Ramos (cell line): ENCODE data around the gene NPLOC4.
"Not testable (repeated sequence)": the region's sequence is repeated elsewhere in the genome, so short reads cannot be mapped to it uniquely, and the experiment has no call there.

Experiments used
- in situ Hi-C: fragments of 300-500 bp; cut with MboI; formaldehyde crosslinking; loops from one replicate; pipeline ENCODE4 v1.14.3; 2022; ENCODE audit warnings: low sequenced_read_pairs; ENCODE audit not compliant: unreplicated experiment

Gene NPLOC4

DNA sequence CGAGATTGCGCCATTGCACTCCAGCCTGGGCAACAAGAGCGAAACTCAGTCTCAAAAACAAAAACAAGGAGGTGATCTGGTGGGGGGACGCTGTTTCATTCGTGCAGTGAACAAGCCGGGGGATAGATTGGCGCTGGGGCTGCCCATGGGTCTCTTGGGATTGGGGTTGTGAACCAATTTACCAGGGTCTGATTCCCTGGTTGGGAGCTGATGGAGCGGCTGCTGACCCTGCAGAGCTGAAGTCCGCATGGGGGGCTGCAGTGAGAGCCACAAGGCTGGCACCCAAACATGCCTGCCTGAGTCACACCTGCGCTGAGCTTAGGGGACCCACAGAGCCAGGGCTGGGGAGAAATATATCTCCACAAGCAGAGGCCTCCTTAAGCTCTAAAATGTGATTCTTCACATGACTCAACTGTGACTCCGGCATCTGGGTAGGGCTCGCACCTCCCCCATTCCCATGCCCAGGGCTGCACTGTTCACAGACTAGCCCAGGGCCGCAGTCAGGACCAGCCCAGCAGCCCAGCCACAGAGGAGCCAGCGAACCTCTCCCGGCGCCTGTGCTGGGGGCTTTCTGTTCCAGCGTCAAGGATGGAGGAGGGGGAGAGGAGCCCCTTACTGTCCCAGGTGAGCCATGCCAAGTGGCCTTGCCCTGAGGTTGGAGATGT, 5.0 kb upstream of the NPLOC4 start:
- in situ Hi-C loops = no loop called here

DNA sequence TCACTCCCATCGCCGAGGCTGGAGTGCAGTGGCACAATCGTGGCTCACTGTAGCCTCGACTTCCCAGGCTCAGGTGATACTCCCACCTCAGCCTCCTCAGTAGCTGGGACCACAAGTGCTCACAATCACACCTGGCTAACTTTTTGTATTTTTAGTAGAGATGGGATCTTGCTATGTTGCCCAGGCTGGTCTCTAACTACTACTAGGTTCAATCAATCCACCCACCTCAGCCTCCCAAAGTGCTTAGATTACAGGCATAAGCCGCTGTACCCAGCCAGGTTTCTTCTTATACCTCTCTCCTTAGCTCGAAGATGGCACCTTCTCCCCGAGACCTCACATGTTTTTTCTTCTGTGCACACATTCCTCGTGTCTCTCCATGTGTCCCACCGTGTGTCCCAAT, 3.1 kb upstream of the NPLOC4 start:
- in situ Hi-C loops = no loop called here

DNA sequence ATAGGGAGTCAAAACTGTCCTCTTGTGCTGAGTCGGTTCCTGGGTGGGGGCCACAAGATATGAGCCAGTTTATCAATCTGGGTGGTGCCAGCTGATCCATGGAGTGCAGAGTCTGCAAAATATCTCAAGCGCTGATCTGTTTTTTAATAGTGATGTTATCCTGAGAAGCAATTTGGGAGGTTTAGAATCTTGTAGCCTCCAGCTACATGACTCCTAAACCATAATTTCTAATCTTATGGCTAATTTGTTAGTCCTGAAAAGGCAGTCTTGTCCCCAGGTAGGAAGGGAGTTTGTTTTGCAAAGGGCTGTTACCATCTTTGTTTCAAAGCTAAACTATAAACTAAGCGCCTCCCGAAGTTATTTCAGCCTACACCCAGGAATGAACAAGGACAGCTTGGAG, 1.8 kb upstream of the NPLOC4 start:
- in situ Hi-C loops = no loop called here

GRCh38 chr17:81635973-81636504, 873 bp downstream of the NPLOC4 start:
- in situ Hi-C loops = no loop called here

GRCh38 chr17:81635431-81635830, 1.5 kb downstream of the NPLOC4 start:
- in situ Hi-C loops = no loop called here

DNA sequence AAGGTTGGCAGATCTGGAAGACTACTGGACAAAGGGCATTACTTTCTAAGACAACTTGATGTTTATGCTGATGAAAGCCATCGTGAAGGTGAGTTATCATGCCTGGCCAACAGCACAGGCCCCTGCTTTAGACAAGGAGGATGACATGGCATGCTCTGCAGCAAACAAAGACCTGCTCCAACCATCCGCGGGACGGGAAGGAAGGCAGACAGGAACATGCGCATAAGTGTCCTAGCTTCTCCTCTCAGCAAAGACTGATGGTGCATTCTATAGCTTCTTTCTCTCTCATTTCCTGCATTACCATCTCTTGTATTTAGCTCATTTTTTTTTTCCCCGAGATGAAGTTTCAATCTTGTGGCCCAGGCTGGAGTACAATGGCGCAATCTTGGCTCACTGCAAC, 5.4 kb downstream of the NPLOC4 start:
- in situ Hi-C loops = no loop called here

GRCh38 chr17:81630274-81630673, 6.6 kb downstream of the NPLOC4 start:
- in situ Hi-C loops = no loop called here

- in situ Hi-C loops = no loop called here
Measured at GRCh38 chr17:81621494-81622130, 15.3 kb downstream of the NPLOC4 start.

- in situ Hi-C loops = not testable (repeated sequence)
Measured at GRCh38 chr17:81618307-81618706, 18.6 kb downstream of the NPLOC4 start.

DNA sequence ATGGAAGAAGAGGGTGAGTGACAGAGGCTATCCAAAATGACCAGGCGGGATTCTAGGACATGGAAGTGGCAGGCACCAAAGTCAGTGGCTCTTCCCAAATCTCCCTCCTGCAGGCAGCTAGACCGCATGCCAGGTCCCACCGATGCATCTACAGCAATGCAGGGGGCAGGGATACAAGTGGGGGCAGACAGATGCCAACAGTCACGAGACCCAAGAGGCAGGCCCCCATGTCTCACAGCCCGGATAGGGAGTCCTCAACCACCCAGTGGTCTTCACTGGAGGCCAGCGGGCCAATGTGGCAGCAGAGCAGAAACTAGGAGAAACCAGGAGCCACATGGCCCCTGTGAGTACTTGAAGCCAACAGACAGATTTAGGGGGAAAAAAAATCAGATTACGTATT, 20.0 kb downstream of the NPLOC4 start:
- in situ Hi-C loops = no loop called here

- in situ Hi-C loops = no loop called here
Measured at GRCh38 chr17:81615401-81615930, 21.4 kb downstream of the NPLOC4 start.

- in situ Hi-C loops = no loop called here
Measured at GRCh38 chr17:81612172-81612970, 24.5 kb downstream of the NPLOC4 start.

DNA sequence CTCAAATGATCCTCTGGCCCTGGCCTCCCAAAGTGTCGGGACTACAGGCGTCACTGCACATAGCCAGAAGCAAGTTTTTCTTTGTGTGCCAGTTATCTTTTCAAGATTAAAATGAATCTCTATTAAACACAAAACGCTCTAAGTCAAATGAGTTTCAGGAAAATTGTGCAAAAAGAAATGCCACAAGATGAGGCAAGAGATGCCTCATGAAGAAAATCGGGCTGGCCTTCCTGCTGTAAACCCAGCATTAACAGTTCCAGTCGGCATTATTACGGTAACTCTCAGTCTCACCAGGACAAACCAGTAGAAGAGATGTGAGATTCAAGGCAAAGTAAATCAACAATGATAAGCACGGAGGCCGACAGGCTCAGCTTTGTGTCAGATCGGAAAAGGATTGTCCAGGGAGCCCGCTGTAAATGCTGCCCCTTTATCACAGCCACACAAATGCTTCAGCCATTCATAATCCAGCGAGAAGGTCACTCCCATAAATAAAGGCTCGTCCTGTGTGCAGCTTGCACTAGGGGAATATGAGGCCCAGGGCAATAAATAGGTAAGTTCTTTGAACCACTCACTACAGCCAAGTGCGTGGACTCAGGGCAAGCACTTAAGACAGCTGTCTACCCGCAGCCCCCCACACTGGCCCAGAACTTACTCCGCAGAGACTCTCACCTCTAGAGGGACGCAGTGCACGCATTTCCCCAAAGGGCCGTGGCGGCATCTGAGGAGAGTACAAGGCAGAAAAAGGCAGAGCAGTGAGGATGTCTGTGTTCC, 27.2 kb downstream of the NPLOC4 start:
- in situ Hi-C loops = loop anchor here (10.0 kb wide), 1 partner anchor 355 kb away; no protein-coding TSS in a partner anchor

- in situ Hi-C loops = loop anchor here (10.0 kb wide), 1 partner anchor 354 kb away; no protein-coding TSS in a partner anchor
Measured at GRCh38 chr17:81608605-81609004, 28.3 kb downstream of the NPLOC4 start.

DNA sequence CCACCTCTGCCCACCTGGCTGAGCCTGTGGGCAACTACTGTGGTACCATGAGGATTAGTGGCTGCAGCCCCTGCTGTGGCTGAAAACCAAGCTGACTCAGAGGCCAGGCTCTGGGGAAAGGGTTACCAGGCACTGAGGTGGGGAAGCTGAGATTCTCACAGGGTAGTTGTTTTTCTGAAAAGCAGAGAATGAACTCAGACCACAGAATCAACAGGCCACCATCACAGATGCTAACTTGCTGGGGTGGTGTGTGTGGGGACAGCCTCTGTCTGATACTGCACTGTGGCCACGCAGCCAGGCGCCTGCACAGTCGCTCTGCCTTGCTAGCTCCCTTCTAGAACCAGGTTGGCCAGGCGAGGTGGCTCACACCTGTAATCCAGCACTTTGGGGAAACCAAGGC, 28.8 kb downstream of the NPLOC4 start:
- in situ Hi-C loops = loop anchor here (10.0 kb wide), 1 partner anchor 353 kb away; no protein-coding TSS in a partner anchor

DNA sequence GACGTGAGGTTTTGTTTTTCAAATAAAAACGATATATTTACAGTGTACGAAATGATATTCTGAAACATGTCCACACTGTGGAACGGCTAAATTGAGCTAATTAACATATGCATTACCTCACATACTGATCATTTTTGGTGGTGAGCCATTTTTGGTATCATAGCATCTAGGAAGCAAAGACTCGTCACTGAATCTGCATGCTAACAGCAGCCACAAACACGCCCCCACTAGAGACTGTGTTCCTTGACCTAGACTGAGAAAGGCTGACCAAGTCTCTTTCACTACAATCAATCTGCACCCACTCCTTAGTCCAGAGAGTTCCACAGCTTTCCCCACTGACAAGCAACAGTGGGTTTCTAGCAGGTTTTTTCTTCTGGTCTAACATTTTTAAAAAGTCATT, 29.5 kb downstream of the NPLOC4 start:
- in situ Hi-C loops = loop anchor here (10.0 kb wide), 1 partner anchor 353 kb away; no protein-coding TSS in a partner anchor

- in situ Hi-C loops = loop anchor here (10.0 kb wide), 1 partner anchor 349 kb away; no protein-coding TSS in a partner anchor
Measured at GRCh38 chr17:81603846-81604610, 32.9 kb downstream of the NPLOC4 start.

- in situ Hi-C loops = loop anchor here (10.0 kb wide), 1 partner anchor 347 kb away; no protein-coding TSS in a partner anchor
Measured at GRCh38 chr17:81601525-81602120, 35.3 kb downstream of the NPLOC4 start.
